ELF-1 (cell line): ENCODE results near the gene NR2F2.
"Not testable (repeated sequence)": the region's sequence is repeated elsewhere in the genome, so short reads cannot be mapped to it uniquely, and the experiment has no call there.

Experiments
- DNase-seq: peaks from one replicate; pipeline ENCODE4 v3.0.0-alpha.2; 2016; ENCODE audit warnings: low read depth, low spot score

NR2F2 gene

GRCh38 chr15:96365781-96366525 lies 35.5 kb downstream of the NR2F2 start:
- DNase-seq: peak; percentile 51

GRCh38 chr15:96366526-96366877 lies 36.0 kb downstream of the NR2F2 start:
- DNase-seq: peak; percentile 53

- peak; percentile 41 for DNase-seq
These were observed 37.1 kb downstream of the NR2F2 start for GRCh38 chr15:96367311-96368200.

GRCh38 chr15:96369351-96369750 lies 38.9 kb downstream of the NR2F2 start:
- DNase-seq: no peak

- DNase-seq: peak; percentile 65
These were observed 39.5 kb downstream of the NR2F2 start for GRCh38 chr15:96369825-96370621.

GRCh38 chr15:96372554-96372953 lies 42.1 kb downstream of the NR2F2 start:
- no peak for DNase-seq

- DNase-seq: no peak
These were observed 44.0 kb downstream of the NR2F2 start for GRCh38 chr15:96374499-96374898.

- not testable (repeated sequence) for DNase-seq
These were observed 49.1 kb downstream of the NR2F2 start for GRCh38 chr15:96379592-96379991.

- no peak for DNase-seq
These were observed 51.0 kb downstream of the NR2F2 start for GRCh38 chr15:96381463-96381862.

- no peak for DNase-seq
These were observed 54.7 kb downstream of the NR2F2 start for GRCh38 chr15:96385195-96385594.

GRCh38 chr15:96388673-96389072 lies 58.2 kb downstream of the NR2F2 start:
- no peak for DNase-seq
